ENCODE measurements around the gene SEPHS1.
A peak's percentile ranks its signal among the peaks of the same experiment; 100 is the strongest.
"Not testable (repeated sequence)": the region's sequence is repeated elsewhere in the genome, so short reads cannot be mapped to it uniquely, and the experiment has no call there.

SEPHS1 gene

GRCh38 chr10:13360587-13360986 is 12.5 kb upstream of the SEPHS1 start:
- DNase-seq (ENCODE audit: low read depth in 2 of 2): no peak

GRCh38 chr10:13356392-13356791 is 8.3 kb upstream of the SEPHS1 start:
- no peak for DNase-seq (ENCODE audit: low read depth in 2 of 2)

- no peak for DNase-seq (ENCODE audit: low read depth in 2 of 2)
These were observed 6.7 kb upstream of the SEPHS1 start for GRCh38 chr10:13354783-13355182.

- DNase-seq (ENCODE audit: low read depth in 2 of 2): no peak
These were observed 4.4 kb upstream of the SEPHS1 start for GRCh38 chr10:13352519-13352918.

GRCh38 chr10:13351340-13351915 is 3.3 kb upstream of the SEPHS1 start:
- no peak for DNase-seq (ENCODE audit: low read depth in 2 of 2)

GRCh38 chr10:13349463-13350274 is 1.6 kb upstream of the SEPHS1 start:
- DNase-seq (ENCODE audit: low read depth in 2 of 2): no peak

- peak; percentile 48 to 64 for DNase-seq (ENCODE audit: low read depth in 2 of 2)
These were observed 465 bp downstream of the SEPHS1 start for GRCh38 chr10:13347500-13348156.

- DNase-seq (ENCODE audit: low read depth in 2 of 2): no peak
These were observed 1.0 kb downstream of the SEPHS1 start for GRCh38 chr10:13347043-13347499.

GRCh38 chr10:13346283-13347042 is 1.6 kb downstream of the SEPHS1 start:
- no peak for DNase-seq (ENCODE audit: low read depth in 2 of 2)

GRCh38 chr10:13340626-13341376 is 7.3 kb downstream of the SEPHS1 start:
- no peak for DNase-seq (ENCODE audit: low read depth in 2 of 2)

GRCh38 chr10:13340068-13340467 is 8.0 kb downstream of the SEPHS1 start:
- no peak for DNase-seq (ENCODE audit: low read depth in 2 of 2)

GRCh38 chr10:13338390-13339110 is 9.5 kb downstream of the SEPHS1 start:
- no peak for DNase-seq (ENCODE audit: low read depth in 2 of 2)

- no peak for DNase-seq (ENCODE audit: low read depth in 2 of 2)
These were observed 10.3 kb downstream of the SEPHS1 start for GRCh38 chr10:13337827-13338196.

- no peak for DNase-seq (ENCODE audit: low read depth in 2 of 2)
These were observed 10.8 kb downstream of the SEPHS1 start for GRCh38 chr10:13337128-13337826.

GRCh38 chr10:13335881-13336280 is 12.2 kb downstream of the SEPHS1 start:
- no peak for DNase-seq (ENCODE audit: low read depth in 2 of 2)

GRCh38 chr10:13334556-13334955 is 13.5 kb downstream of the SEPHS1 start:
- DNase-seq (ENCODE audit: low read depth in 2 of 2): no peak

- no peak for DNase-seq (ENCODE audit: low read depth in 2 of 2)
These were observed 16.4 kb downstream of the SEPHS1 start for GRCh38 chr10:13331646-13332045.

- DNase-seq (ENCODE audit: low read depth in 2 of 2): not testable (repeated sequence)
These were observed 17.1 kb downstream of the SEPHS1 start for GRCh38 chr10:13330980-13331379.

- DNase-seq (ENCODE audit: low read depth in 2 of 2): no peak
These were observed 18.5 kb downstream of the SEPHS1 start for GRCh38 chr10:13329565-13329964.

- no peak for DNase-seq (ENCODE audit: low read depth in 2 of 2)
These were observed 19.5 kb downstream of the SEPHS1 start for GRCh38 chr10:13328613-13329012.

Data from stimulated activated CD8-positive, alpha-beta memory T cell treated with anti-CD3 and anti-CD28 coated beads, Interleukin-15, amount 100 ng/mL, for 4 hours (primary cell).